Vagina (tissue), 2 donors: Measurements from ENCODE around the gene CARD9. TPM values are rescaled to one million over a fixed set of nuclear protein-coding genes. Genes with fewer than 3 reads are reported as not detected.

Experiments used
- DNase-seq, 2 donors: peaks; one replicate each; pipeline ENCODE4 v3.0.0-alpha.2; 2017; ENCODE audit errors: extremely low spot score in 2 of 2
- H3K27ac ChIP-seq: fragments of 200-600 bp; sonication (generic); one replicate; pipeline ENCODE4 v1.5.1; 2019
- H3K27me3 ChIP-seq: fragments of 200-600 bp; sonication (generic); one replicate; pipeline ENCODE4 v1.5.1; 2019
- H3K36me3 ChIP-seq, 2 donors: fragments of 200-600 bp; sonication (generic); one replicate each; pipeline ENCODE4 v1.5.1; 2017 to 2019
- H3K4me1 ChIP-seq: fragments of 200-600 bp; sonication (generic); one replicate; pipeline ENCODE4 v1.5.1; 2019
- H3K4me3 ChIP-seq, 2 donors: fragments of 200-600 bp; sonication (generic); 1 replicate in 1 of 2; 2 replicates in 1 of 2; pipeline ENCODE4 v1.5.1; 2016 to 2019
- H3K9me3 ChIP-seq: fragments of 200-600 bp; sonication (generic); one replicate; pipeline ENCODE4 v1.5.1; 2019
- CTCF ChIP-seq, 3 experiments: fragments of 450-650 bp in 2 of 3; fragments of 200-600 bp in 1 of 3; sonication (generic) in 1 of 3; IDR thresholded peaks; one replicate each; pipeline ENCODE4 v1.5.1; 2017 to 2019; ENCODE audit warnings: antibody characterized with exemption in 3 of 3, mild to moderate bottlenecking in 2 of 3, moderate library complexity in 2 of 3
- POLR2A ChIP-seq, 2 donors: fragments of 450-650 bp; IDR thresholded peaks; one replicate each; pipeline ENCODE4 v1.6.1; 2017; ENCODE audit warnings: antibody characterized with exemption in 2 of 2, mild to moderate bottlenecking in 2 of 2, moderate library complexity in 2 of 2
- POLR2AphosphoS5 ChIP-seq, 2 donors: sonication (generic); formaldehyde crosslinking; IDR thresholded peaks; one replicate each; pipeline ENCODE4 v1.9.0; 2017; ENCODE audit warnings: antibody characterized with exemption in 2 of 2, mild to moderate bottlenecking in 2 of 2, low read depth in 1 of 2; ENCODE audit not compliant: insufficient read depth in 1 of 2
- intact Hi-C: fragments of 100-400 bp; cut with DNase I; formaldehyde crosslinking; loops from one replicate; pipeline ENCODE4 v1.15.1; 2023
- total RNA-seq: library from RNA; depleted of rRNA; stranded (reverse); fragments of >200 nt; gene quantifications from one replicate; pipeline ENCODE4 v1.2.3, GENCODE V29; 2016

Gene CARD9
- total RNA-seq, 1 donor from 2014 or later = 16.9 TPM

GRCh38 chr9:136380381-136380780 lies 6.9 kb upstream of the CARD9 start:
- no peak overlapping the region for H3K4me3 ChIP-seq
- DNase-seq = no peak
- intact Hi-C loops = no loop called here
- H3K27ac ChIP-seq = no peak overlapping the region
- no peaks in the 10 kb centered on the region for H3K4me1 ChIP-seq
- H3K9me3 ChIP-seq = no peaks in the 10 kb centered on the region
- TF ChIP-seq POLR2AphosphoS5 (IDR thresholded peaks at IDR 0.05; ENCODE audit: insufficient read depth in 1 of 2, low read depth in 1 of 2) (no peak), CTCF (IDR thresholded peaks at IDR 0.05) (no peak)
- H3K27me3 ChIP-seq = no peaks in the 10 kb centered on the region
- peaks cover 0 to 54% of the 10 kb centered on the region in 2 donors for H3K36me3 ChIP-seq

GRCh38 chr9:136379891-136380290 lies 6.4 kb upstream of the CARD9 start:
- intact Hi-C loops = no loop called here
- no peaks in the 10 kb centered on the region for H3K9me3 ChIP-seq
- H3K36me3 ChIP-seq = peaks cover 0 to 51% of the 10 kb centered on the region in 2 donors
- no peaks in the 10 kb centered on the region for H3K4me1 ChIP-seq
- no peak for DNase-seq
- H3K27me3 ChIP-seq = no peaks in the 10 kb centered on the region
- no peak overlapping the region for H3K4me3 ChIP-seq
- no peak overlapping the region for H3K27ac ChIP-seq
- TF ChIP-seq POLR2AphosphoS5 (IDR thresholded peaks at IDR 0.05; ENCODE audit: insufficient read depth in 1 of 2, low read depth in 1 of 2) (no peak), CTCF (IDR thresholded peaks at IDR 0.05) (no peak), POLR2A (IDR thresholded peaks at IDR 0.05) (no peak)

- Histone ChIP-seq H3K36me3 (peaks cover 0 to 46% of the 10 kb centered on the region in 2 donors), H3K27me3 (no peaks in the 10 kb centered on the region), H3K9me3 (no peaks in the 10 kb centered on the region), H3K4me1 (no peaks in the 10 kb centered on the region), H3K27ac (no peak overlapping the region), H3K4me3 (no peak overlapping the region)
- intact Hi-C loops = no loop called here
- TF ChIP-seq POLR2AphosphoS5 (IDR thresholded peaks at IDR 0.05; ENCODE audit: insufficient read depth in 1 of 2, low read depth in 1 of 2) (no peak), CTCF (IDR thresholded peaks at IDR 0.05) (no peak), POLR2A (IDR thresholded peaks at IDR 0.05) (no peak)
- DNase-seq = no peak
Observed at GRCh38 chr9:136379401-136379800, 5.9 kb upstream of the CARD9 start.

GRCh38 chr9:136379003-136379287 lies 5.5 kb upstream of the CARD9 start:
- no peaks in the 10 kb centered on the region for H3K9me3 ChIP-seq
- peaks cover 0 to 41% of the 10 kb centered on the region in 2 donors for H3K36me3 ChIP-seq
- TF ChIP-seq POLR2AphosphoS5 (IDR thresholded peaks at IDR 0.05; ENCODE audit: insufficient read depth in 1 of 2, low read depth in 1 of 2) = no peak
- no peak for TF ChIP-seq POLR2A (IDR thresholded peaks at IDR 0.05)
- no peak for TF ChIP-seq CTCF (IDR thresholded peaks at IDR 0.05)
- H3K27me3 ChIP-seq = no peaks in the 10 kb centered on the region
- H3K27ac ChIP-seq = no peak overlapping the region
- H3K4me3 ChIP-seq = no peak overlapping the region
- no peaks in the 10 kb centered on the region for H3K4me1 ChIP-seq
- DNase-seq = no peak
- intact Hi-C loops = no loop called here

GRCh38 chr9:136378170-136379002 lies 4.9 kb upstream of the CARD9 start:
- TF ChIP-seq CTCF (IDR thresholded peaks at IDR 0.05) (no peak), POLR2AphosphoS5 (IDR thresholded peaks at IDR 0.05; ENCODE audit: insufficient read depth in 1 of 2, low read depth in 1 of 2) (no peak), POLR2A (IDR thresholded peaks at IDR 0.05) (no peak)
- Histone ChIP-seq H3K36me3 (peaks cover 0 to 36% of the 10 kb centered on the region in 2 donors), H3K27me3 (no peaks in the 10 kb centered on the region), H3K27ac (no peak overlapping the region), H3K4me1 (peaks cover 4% of the 10 kb centered on the region), H3K9me3 (no peaks in the 10 kb centered on the region), H3K4me3 (no peak overlapping the region)
- DNase-seq = no peak
- intact Hi-C loops = no loop called here
